ENCODE measurements around the gene MIEF1. TPM values are rescaled to one million over a fixed set of nuclear protein-coding genes. Genes with fewer than 3 reads are reported as not detected.

Gene MIEF1
- total and polyA plus RNA-seq, 7 experiments from 2014 or later: 17.5 to 42.3 (median 33.2) TPM

- ATAC-seq (no peak), DNase-seq (peak in 2 of 9 donors; percentile 16 to 22)
- peaks cover 0 to 11% of the 10 kb centered on the region in 2 donors for H3K27me3 ChIP-seq (ENCODE audit: control insufficient read depth in 2 of 2, insufficient read depth in 2 of 2, low read length in 2 of 2)
- peaks cover 17 to 24% (median 20%) of the 10 kb centered on the region in 7 donors for H3K4me1 Mint-ChIP-seq
- peak overlapping the region; percentile 13 for H3K4me3 ChIP-seq (ENCODE audit: low read length)
- H3K4me1 ChIP-seq (ENCODE audit: control insufficient read depth in 2 of 2, insufficient read depth in 2 of 2, low read length in 2 of 2): peaks cover 8 to 9% of the 10 kb centered on the region in 2 donors
- POLR2A ChIA-PET: no interaction called here
- no peaks in the 10 kb centered on the region for H3K9me3 ChIP-seq (ENCODE audit: control insufficient read depth in 2 of 3, low read length in 3 of 3)
- peaks cover 30 to 58% (median 33%) of the 10 kb centered on the region in 5 donors for H3K27me3 Mint-ChIP-seq
- peak overlapping the region in 3 of 9 donors; percentile 32 to 56 (median 33) for H3K27ac Mint-ChIP-seq
- no peaks in the 10 kb centered on the region for H3K36me3 ChIP-seq (ENCODE audit: control insufficient read depth in 2 of 3, insufficient read depth in 3 of 3, low read length in 3 of 3)
- H3K4me3 Mint-ChIP-seq: peak overlapping the region; percentile 39 to 82 (median 58)
- no peak overlapping the region for H3K27ac ChIP-seq (ENCODE audit: low read depth, low read length)
- CTCF ChIA-PET: no interaction called here
- H3K36me3 Mint-ChIP-seq: peaks cover 0 to 16% (median 6%) of the 10 kb centered on the region in 5 donors
- intact Hi-C loops (cut with micrococcal nuclease): no loop called here
- H3K9me3 Mint-ChIP-seq: peaks cover 0 to 7% (median 0%) of the 10 kb centered on the region in 11 donors
These were observed 44.3 kb upstream of the MIEF1 start for GRCh38 chr22:39457556-39458443.

DNA sequence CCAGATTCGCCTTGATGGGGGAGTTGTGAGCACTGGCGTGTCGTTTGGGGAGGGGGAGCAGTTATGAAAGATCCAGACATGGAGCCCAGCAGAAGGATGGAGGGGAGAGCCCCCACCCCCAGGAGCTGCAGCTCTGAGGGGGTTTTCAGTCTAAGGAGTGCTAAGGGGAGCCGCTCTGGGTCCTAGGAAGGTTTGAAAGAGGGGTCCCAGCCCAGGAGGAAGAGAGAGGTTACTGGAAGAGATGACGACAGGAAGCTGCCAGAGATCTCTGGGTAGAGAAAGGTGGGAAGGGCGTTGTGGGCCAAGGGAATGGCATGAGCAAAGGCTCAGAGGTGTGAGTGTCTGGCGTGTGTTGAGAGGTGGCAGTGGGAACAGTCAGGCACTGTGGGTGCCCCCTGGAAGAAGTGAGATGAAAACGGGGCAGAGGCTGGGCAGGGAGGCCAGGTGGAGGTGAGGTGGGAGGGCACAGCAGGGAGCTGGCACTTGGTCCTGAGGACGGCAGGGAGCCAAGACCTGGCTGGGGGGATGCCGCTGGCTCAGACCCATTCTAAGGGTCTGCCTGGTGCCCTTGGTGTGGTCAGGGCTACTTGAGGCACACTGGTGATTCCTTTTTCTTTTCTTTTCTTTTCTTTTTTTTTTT lies 43.5 kb upstream of the MIEF1 start:
- intact Hi-C loops (cut with micrococcal nuclease): no loop called here
- H3K27ac ChIP-seq (ENCODE audit: low read depth, low read length): no peak overlapping the region
- no peak for DNase-seq

GRCh38 chr22:39459681-39460080 lies 42.4 kb upstream of the MIEF1 start:
- no peak overlapping the region for H3K4me3 ChIP-seq (ENCODE audit: low read length)
- POLR2A ChIA-PET: no interaction called here
- intact Hi-C loops (cut with micrococcal nuclease): no loop called here
- peaks cover 8 to 9% of the 10 kb centered on the region in 2 donors for H3K4me1 ChIP-seq (ENCODE audit: control insufficient read depth in 2 of 2, insufficient read depth in 2 of 2, low read length in 2 of 2)
- Mint-ChIP-seq H3K4me1 (peaks cover 17 to 24% (median 20%) of the 10 kb centered on the region in 7 donors), H3K27ac (no peak overlapping the region), H3K4me3 (peak overlapping the region in 1 of 10 donors; percentile 82), H3K36me3 (peaks cover 0 to 12% (median 6%) of the 10 kb centered on the region in 5 donors), H3K27me3 (peaks cover 29 to 49% (median 33%) of the 10 kb centered on the region in 5 donors), H3K9me3 (peaks cover 0 to 7% (median 0%) of the 10 kb centered on the region in 11 donors)
- no peaks in the 10 kb centered on the region for H3K36me3 ChIP-seq (ENCODE audit: control insufficient read depth in 2 of 3, insufficient read depth in 3 of 3, low read length in 3 of 3)
- CTCF ChIA-PET: no interaction called here
- ATAC-seq: no peak
- no peak for DNase-seq
- no peak overlapping the region for H3K27ac ChIP-seq (ENCODE audit: low read depth, low read length)
- H3K9me3 ChIP-seq (ENCODE audit: control insufficient read depth in 2 of 3, low read length in 3 of 3): no peaks in the 10 kb centered on the region
- peaks cover 0 to 11% of the 10 kb centered on the region in 2 donors for H3K27me3 ChIP-seq (ENCODE audit: control insufficient read depth in 2 of 2, insufficient read depth in 2 of 2, low read length in 2 of 2)

More for the DNA sequence above, 43.5 kb upstream of the MIEF1 start:
- Histone ChIP-seq H3K36me3 (ENCODE audit: control insufficient read depth in 2 of 3, insufficient read depth in 3 of 3, low read length in 3 of 3) (no peaks in the 10 kb centered on the region), H3K4me3 (ENCODE audit: low read length) (no peak overlapping the region), H3K4me1 (ENCODE audit: control insufficient read depth in 2 of 2, insufficient read depth in 2 of 2, low read length in 2 of 2) (peaks cover 8 to 9% of the 10 kb centered on the region in 2 donors), H3K9me3 (ENCODE audit: control insufficient read depth in 2 of 3, low read length in 3 of 3) (no peaks in the 10 kb centered on the region), H3K27me3 (ENCODE audit: control insufficient read depth in 2 of 2, insufficient read depth in 2 of 2, low read length in 2 of 2) (peaks cover 0 to 11% of the 10 kb centered on the region in 2 donors)
- CTCF ChIA-PET: interaction anchor here (1.0 kb wide), 1 partner anchor 76 kb away, joined by 3 read pairs; no protein-coding TSS in a partner anchor
- H3K9me3 Mint-ChIP-seq: peaks cover 0 to 7% (median 0%) of the 10 kb centered on the region in 11 donors
- POLR2A ChIA-PET: interaction anchor here (0.6 kb wide), 1 partner anchor 18 kb away, joined by 3 read pairs; no protein-coding TSS in a partner anchor
- H3K27me3 Mint-ChIP-seq: peaks cover 30 to 56% (median 33%) of the 10 kb centered on the region in 5 donors
- peak overlapping the region; percentile 39 to 82 (median 58) for H3K4me3 Mint-ChIP-seq
- peaks cover 17 to 24% (median 20%) of the 10 kb centered on the region in 7 donors for H3K4me1 Mint-ChIP-seq
- peaks cover 0 to 16% (median 6%) of the 10 kb centered on the region in 5 donors for H3K36me3 Mint-ChIP-seq
- no peak for ATAC-seq
- H3K27ac Mint-ChIP-seq: peak overlapping the region in 3 of 9 donors; percentile 32 to 56 (median 46)

DNA sequence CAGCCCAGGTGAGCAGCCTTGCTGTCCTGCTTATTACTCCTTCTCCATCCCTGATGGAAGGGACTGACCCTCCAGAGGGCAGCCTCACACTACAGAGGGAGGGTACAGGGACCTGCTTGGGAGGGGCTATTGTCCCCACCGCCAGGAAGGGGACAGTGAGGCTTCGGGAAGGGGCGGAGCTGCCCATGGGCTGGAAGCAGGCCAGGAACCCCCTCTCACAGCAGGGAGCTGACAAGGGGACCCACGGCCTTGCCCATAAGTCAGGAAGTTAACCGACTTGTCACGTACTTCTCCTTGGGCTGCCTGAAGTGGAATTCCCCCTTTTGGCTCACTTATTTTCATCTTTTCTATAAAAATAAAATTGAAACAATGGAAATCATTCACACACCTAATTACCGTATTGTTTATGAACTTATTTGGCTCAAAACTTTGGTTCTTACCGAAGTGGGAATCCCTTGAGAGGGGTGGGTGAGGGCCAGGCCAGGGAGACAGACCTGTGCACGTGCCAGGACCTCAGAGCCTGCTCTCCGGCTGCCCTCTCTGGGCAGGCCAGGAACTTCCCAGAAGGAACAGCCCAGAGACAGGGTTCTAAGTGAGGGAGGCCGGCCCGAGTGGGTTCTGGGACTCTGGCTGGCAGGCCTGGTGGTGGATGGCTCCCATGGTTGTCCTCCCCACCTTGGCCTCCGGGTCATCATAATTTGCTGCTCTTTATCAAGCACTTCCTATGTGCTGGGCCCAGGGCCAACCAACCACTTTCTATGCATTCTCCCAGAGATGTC lies 39.5 kb upstream of the MIEF1 start:
- Histone ChIP-seq H3K4me3 (ENCODE audit: low read length) (no peak overlapping the region), H3K4me1 (ENCODE audit: control insufficient read depth in 2 of 2, insufficient read depth in 2 of 2, low read length in 2 of 2) (peaks cover 0 to 9% of the 10 kb centered on the region in 2 donors), H3K27ac (ENCODE audit: low read depth, low read length) (no peak overlapping the region), H3K9me3 (ENCODE audit: control insufficient read depth in 2 of 3, low read length in 3 of 3) (no peaks in the 10 kb centered on the region), H3K27me3 (ENCODE audit: control insufficient read depth in 2 of 2, insufficient read depth in 2 of 2, low read length in 2 of 2) (peaks cover 0 to 11% of the 10 kb centered on the region in 2 donors), H3K36me3 (ENCODE audit: control insufficient read depth in 2 of 3, insufficient read depth in 3 of 3, low read length in 3 of 3) (no peaks in the 10 kb centered on the region)
- Mint-ChIP-seq H3K27ac (peak overlapping the region in 1 of 9 donors; percentile 1), H3K4me3 (peak overlapping the region in 1 of 10 donors; percentile 32), H3K9me3 (no peaks in the 10 kb centered on the region), H3K4me1 (peaks cover 6 to 17% (median 10%) of the 10 kb centered on the region in 7 donors), H3K27me3 (peaks cover 16 to 29% (median 25%) of the 10 kb centered on the region in 5 donors), H3K36me3 (peaks cover 0 to 6% (median 3%) of the 10 kb centered on the region in 5 donors)
- peak; percentile 26 for ATAC-seq
- ChIA-PET CTCF (no interaction called here), POLR2A (no interaction called here)
- intact Hi-C loops (cut with micrococcal nuclease): loop anchor here in 1 of 2 donors (1.0 kb wide), 1 partner anchor 12 kb away; no protein-coding TSS in a partner anchor
- no peak for DNase-seq

DNA sequence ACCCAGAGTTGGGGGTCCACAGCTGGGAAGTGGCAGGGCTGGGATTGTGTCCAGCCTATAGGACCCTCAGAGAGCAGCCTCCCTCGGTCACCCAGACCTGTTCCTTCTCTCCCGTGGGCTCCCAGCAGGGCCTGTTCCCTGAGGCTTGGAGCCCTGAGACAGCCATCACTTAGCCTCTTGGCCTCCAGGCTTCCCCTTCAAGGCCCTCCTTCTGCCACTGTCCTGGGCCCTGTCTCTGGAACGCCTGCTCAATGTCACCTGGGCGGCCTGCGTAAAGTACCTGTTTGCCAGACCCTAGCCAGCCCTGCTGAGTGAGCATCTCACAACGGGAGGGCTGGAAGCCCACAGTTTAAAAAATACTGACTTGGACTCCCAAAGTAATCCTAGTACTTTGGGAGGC lies 38.8 kb upstream of the MIEF1 start:
- no peaks in the 10 kb centered on the region for H3K9me3 ChIP-seq (ENCODE audit: control insufficient read depth in 2 of 3, low read length in 3 of 3)
- H3K36me3 ChIP-seq (ENCODE audit: control insufficient read depth in 2 of 3, insufficient read depth in 3 of 3, low read length in 3 of 3): no peaks in the 10 kb centered on the region
- H3K27ac Mint-ChIP-seq: no peak overlapping the region
- H3K4me3 ChIP-seq (ENCODE audit: low read length): no peak overlapping the region
- H3K4me1 ChIP-seq (ENCODE audit: control insufficient read depth in 2 of 2, insufficient read depth in 2 of 2, low read length in 2 of 2): peaks cover 0 to 4% of the 10 kb centered on the region in 2 donors
- H3K27me3 ChIP-seq (ENCODE audit: control insufficient read depth in 2 of 2, insufficient read depth in 2 of 2, low read length in 2 of 2): peaks cover 0 to 8% of the 10 kb centered on the region in 2 donors
- peaks cover 0 to 6% (median 3%) of the 10 kb centered on the region in 5 donors for H3K36me3 Mint-ChIP-seq
- intact Hi-C loops (cut with micrococcal nuclease): no loop called here
- DNase-seq (no peak), ATAC-seq (no peak)
- ChIA-PET CTCF (no interaction called here), POLR2A (interaction anchor here (0.6 kb wide), 1 partner anchor 36 kb away, joined by 3 read pairs; no protein-coding TSS in a partner anchor)
- no peaks in the 10 kb centered on the region for H3K9me3 Mint-ChIP-seq
- no peak overlapping the region for H3K27ac ChIP-seq (ENCODE audit: low read depth, low read length)
- H3K4me1 Mint-ChIP-seq: peaks cover 4 to 15% (median 6%) of the 10 kb centered on the region in 7 donors
- no peak overlapping the region for H3K4me3 Mint-ChIP-seq
- peaks cover 13 to 25% (median 22%) of the 10 kb centered on the region in 5 donors for H3K27me3 Mint-ChIP-seq

GRCh38 chr22:39463931-39464390 lies 38.1 kb upstream of the MIEF1 start:
- Histone ChIP-seq H3K4me3 (ENCODE audit: low read length) (no peak overlapping the region), H3K4me1 (ENCODE audit: control insufficient read depth in 2 of 2, insufficient read depth in 2 of 2, low read length in 2 of 2) (no peaks in the 10 kb centered on the region), H3K36me3 (ENCODE audit: control insufficient read depth in 2 of 3, insufficient read depth in 3 of 3, low read length in 3 of 3) (no peaks in the 10 kb centered on the region), H3K27ac (ENCODE audit: low read depth, low read length) (no peak overlapping the region), H3K27me3 (ENCODE audit: control insufficient read depth in 2 of 2, insufficient read depth in 2 of 2, low read length in 2 of 2) (peaks cover 0 to 2% of the 10 kb centered on the region in 2 donors), H3K9me3 (ENCODE audit: control insufficient read depth in 2 of 3, low read length in 3 of 3) (no peaks in the 10 kb centered on the region)
- Mint-ChIP-seq H3K36me3 (peaks cover 0 to 3% (median 0%) of the 10 kb centered on the region in 5 donors), H3K4me3 (no peak overlapping the region), H3K4me1 (peaks cover 0 to 14% (median 3%) of the 10 kb centered on the region in 7 donors), H3K27me3 (peaks cover 6 to 19% (median 15%) of the 10 kb centered on the region in 5 donors), H3K9me3 (no peaks in the 10 kb centered on the region), H3K27ac (peak overlapping the region in 1 of 9 donors; percentile 15)
- ATAC-seq: no peak
- DNase-seq: no peak
- ChIA-PET CTCF (no interaction called here), POLR2A (interaction anchor here (0.6 kb wide), 1 partner anchor 35 kb away, joined by 3 read pairs; no protein-coding TSS in a partner anchor)
- intact Hi-C loops (cut with micrococcal nuclease): no loop called here
